Endometrial microvascular endothelial cells (primary cell): ENCODE results near the gene ARHGEF10L. TPM values are rescaled to one million over a fixed set of nuclear protein-coding genes. Genes with fewer than 3 reads are reported as not detected.

Source experiments
- in situ Hi-C: cut with HindIII; loops from 2 replicates; pipeline ENCODE4 v1.10.0; 2017; ENCODE audit warnings: low sequenced_read_pairs, low pct_unique_long_range_greater_than_20kb; ENCODE audit errors: inconsistent ontology term
- total RNA-seq: library from RNA; depleted of rRNA; stranded (reverse); fragments of >200 nt; gene quantifications from one replicate; pipeline ENCODE4 v1.2.3, GENCODE V29; 2015; ENCODE audit errors: inconsistent ontology term

The ARHGEF10L gene
- total RNA-seq, 1 donor from 2014 or later: 6.1 TPM

DNA sequence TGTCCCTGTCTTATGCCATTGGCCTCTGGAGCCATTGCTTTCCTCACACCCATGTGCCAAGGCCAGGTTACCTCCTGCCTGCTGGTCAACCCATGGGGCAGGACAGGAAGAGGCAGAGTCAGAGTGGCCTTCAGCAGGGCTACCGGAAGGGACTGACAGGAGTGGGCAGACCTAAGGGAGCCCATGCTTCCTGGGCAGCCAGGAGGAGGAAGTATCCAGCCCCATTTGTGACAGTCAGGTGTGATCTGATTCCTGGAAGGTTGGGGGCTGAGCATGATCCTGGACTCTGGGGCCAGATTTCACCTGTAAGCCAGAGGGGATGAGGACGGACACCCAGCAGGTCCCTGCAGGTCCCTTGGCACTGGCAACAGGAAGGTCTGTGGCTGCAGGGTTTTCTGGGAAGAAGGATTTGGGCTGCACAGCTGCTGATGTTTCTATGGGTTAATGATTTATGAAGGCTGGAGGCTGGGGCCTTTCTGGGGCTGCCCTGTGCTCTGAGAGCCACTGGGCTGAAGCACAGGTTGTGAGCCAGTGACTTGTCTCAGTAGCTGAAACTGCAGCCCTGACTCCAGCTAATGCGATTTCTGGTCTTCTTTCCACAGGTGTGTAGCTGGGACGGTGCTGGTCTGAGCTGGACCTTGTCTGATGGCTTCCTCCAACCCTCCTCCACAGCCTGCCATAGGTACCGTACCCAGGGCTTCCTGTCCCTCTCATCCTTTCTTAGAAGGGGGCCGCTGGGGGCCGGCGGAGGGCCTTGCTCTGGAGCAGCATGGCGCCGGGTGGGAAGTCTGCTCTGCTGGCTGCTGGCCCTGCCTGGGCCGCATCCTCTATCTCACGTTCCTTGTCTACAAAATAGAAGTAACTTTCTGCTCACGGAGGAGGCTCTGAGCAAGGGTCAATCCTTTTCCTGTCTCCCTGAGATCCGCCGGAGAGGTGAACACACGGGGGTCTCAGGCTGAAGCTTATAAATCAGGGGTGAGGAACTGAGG, 40.7 kb downstream of the ARHGEF10L start:
- in situ Hi-C loops: no loop called here

DNA sequence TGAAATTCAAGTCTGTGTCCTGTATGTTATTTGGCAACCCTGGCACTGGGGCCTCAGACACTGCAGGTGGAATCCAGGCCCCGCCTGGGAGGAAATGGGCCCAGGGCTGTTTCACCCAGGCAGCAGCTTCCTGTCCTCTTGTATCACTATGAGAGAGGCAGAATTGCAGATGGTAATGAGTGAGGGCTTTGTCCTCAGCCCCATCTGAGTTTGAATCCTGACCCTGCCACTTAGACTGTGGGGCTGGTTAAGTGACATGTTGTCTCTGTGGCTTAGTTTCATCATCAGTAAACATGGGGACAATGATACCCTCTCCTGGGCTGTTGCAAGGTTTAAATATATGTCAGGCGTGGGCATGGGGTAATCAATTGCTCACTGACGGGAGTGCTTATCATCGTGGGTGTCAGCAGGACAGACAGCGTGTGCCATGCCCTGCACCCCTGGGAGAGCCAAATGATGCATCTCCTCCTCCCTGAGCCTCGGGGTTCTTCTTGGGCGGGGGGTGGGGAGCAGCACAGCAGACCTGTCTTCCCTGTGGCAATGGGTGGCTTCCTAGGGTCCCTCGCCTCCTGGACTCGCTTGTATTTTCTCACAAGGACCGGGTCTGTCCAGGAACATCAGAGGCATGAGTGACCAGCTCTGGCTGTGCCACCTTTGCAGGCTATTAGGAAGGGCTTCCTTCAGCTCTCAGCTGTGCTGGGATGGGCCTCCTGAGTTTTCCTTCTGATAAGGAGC, 42.1 kb downstream of the ARHGEF10L start:
- in situ Hi-C loops: no loop called here

DNA sequence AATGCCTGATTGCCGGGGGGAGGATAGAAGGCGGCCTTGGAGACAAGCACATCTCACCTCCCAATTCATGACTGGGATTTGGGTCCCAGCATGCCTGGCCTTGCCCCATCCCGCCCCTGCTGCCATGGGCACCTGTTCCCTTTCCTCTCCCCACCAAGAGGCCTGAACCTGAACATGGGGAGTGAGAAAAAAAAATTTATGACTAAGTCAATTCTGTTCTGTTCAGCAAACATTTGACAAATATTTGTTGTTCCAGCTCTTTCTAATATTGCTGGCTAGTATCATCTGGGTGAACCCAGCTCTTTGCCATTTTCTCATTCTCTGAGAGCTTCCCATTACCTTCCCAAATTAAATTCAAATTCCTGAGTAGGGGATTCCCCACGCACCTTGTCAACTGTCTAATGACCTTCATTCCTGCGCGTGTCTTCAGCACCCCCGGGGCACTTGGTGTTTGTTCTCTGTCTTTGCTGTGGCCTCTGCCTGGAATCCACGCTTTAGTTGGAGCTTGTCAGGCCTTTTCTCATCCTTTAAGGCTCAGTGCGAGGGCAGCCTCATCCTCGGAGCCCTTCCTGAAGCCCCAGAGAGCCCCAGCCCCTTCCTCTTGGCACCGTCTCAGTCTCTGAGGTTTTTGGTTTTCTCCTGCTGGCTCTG, 42.8 kb downstream of the ARHGEF10L start:
- in situ Hi-C loops: no loop called here

DNA sequence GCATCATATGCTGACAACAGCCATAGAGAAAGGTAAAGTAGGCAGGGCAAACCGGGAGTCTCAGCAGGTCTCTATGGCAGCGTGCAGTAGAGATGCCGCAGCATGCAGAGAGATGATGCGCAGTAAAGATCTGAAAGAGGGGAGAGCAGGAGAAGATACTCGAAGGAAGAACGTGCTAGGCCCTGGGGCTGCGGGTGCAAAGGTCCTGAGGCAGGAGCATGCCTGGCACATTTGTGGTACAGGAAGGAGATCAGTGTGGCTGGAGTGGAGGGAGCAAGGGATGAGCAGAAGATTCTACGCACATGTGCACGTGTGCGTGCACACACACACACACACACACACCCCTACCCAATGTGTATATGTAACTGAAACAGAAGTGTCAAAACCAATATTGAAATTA, 45.0 kb downstream of the ARHGEF10L start:
- in situ Hi-C loops: no loop called here

- in situ Hi-C loops: no loop called here
Measured at GRCh38 chr1:17585266-17585987, 45.9 kb downstream of the ARHGEF10L start.

DNA sequence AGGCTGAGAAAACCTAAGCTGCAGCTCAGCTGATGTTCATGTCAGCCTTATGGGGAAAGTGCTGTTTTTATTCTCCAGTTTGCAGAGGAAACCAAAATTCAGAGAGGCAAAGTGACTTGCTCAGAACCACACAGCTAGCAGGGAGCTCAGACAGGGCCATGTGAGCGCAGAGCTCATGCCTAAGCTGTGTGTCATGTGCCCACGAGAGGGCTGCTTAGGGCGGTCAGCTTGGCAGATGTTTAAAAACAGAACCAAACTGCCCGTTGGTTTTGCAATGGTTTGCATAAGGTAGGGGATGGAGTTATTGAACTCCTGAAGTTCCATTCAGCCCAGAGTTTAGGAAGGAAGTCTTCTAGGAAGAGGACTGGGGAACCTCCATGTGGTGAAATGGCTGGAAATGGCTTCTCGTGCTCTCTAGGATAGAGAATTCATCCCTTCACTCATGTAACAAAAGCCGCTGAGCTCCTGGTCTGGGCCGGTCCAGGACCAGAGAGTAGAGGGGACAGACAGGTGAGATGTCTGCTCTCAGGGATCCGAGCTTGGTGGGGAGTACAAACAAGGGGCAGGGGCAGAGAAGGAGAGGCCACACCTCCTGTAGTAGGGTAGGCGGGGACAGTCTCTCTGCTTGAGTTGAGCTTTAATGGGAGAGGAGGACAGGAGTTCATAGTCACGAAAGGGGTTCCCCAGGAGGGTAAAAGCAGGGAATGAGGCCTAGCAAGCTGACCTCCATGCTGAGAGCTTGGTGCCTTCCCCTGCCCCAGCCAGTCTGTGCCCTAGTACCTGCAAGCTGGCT, 46.9 kb downstream of the ARHGEF10L start:
- in situ Hi-C loops: no loop called here

DNA sequence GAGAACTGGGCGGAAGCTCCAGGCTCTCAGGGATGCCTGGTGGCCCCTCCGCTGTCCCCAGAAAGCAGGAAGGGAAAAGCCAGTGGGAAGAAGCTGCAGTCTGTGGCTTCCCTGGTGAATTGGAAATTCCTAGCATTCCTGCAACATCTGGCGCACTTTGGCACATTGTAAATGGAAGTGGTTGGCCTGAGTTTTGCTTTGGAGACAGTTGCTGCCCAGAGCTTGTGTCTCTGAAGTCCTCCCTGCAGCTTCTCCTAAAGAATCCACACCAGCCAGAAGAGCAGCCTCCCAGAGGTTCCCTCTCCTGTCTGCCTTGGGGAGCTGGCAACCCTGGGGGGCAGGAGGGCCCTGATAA, 48.2 kb downstream of the ARHGEF10L start:
- in situ Hi-C loops: no loop called here

GRCh38 chr1:17588048-17588871, 48.8 kb downstream of the ARHGEF10L start:
- in situ Hi-C loops: no loop called here

- in situ Hi-C loops: no loop called here
Measured at GRCh38 chr1:17591814-17592430, 52.4 kb downstream of the ARHGEF10L start.

DNA sequence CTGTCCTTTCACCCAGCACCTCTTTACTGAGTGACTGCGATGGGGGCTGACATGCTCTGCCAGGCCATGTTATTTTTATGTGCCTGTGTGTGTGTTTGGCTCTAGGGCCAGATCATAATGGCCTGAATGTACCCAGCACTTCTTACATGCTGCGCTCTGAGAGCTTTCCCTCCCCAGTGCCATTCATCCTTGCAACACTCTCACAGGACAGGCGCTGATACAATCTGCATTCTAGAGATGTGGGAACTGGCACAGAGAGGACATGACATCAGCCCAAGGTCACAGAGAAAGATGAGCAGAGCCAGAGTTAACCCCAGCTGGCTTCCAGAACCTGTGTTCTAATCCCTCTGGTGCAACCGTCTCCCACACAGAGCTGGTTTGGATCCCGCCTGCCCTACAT, 54.5 kb downstream of the ARHGEF10L start:
- in situ Hi-C loops: no loop called here

DNA sequence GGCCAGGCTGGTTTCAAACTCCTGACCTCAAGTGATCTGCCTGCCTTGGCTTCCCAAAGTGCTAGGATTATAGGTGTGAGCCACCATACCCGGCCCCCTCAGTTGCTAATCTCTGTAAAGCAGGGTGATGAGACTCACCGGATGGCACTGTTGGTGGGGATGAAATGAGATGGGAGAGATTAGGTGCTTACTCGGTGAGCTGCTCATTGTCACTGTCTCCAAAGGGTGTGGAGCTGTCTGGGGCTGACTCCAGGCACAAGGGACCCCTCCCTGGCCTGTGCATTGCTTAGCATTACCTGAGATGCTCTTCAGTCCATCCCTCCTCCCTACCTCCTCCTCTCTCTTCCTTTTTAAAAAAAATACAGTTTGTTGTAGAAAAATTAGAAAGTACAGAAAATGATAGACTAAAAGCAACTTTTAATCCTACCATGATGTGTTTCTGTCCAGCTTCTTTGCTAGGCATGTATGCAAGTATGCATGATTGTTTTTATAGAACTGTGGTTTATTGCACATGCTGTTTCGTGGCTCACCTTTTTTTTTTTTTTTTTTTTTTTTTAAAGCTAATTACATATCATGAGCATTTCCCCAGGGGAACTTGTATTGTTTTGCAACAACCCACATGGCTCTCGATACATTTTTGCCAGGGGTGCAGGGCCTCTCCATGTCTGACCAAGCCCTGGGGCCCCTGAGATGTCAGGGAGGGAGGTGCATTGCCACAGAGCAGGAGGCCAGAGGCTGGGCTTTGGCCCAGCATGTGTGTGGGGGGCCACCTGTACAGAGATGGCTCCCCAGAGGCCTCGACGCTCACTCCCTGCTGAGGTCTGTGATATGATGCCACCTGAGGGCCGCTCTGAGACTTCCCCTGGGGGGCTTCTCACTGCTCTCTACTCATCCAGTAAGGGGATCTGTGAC, 55.4 kb downstream of the ARHGEF10L start:
- in situ Hi-C loops: no loop called here

- in situ Hi-C loops: no loop called here
Measured at GRCh38 chr1:17595602-17595925, 56.1 kb downstream of the ARHGEF10L start.

- in situ Hi-C loops: no loop called here
Measured at GRCh38 chr1:17596186-17596585, 56.7 kb downstream of the ARHGEF10L start.

DNA sequence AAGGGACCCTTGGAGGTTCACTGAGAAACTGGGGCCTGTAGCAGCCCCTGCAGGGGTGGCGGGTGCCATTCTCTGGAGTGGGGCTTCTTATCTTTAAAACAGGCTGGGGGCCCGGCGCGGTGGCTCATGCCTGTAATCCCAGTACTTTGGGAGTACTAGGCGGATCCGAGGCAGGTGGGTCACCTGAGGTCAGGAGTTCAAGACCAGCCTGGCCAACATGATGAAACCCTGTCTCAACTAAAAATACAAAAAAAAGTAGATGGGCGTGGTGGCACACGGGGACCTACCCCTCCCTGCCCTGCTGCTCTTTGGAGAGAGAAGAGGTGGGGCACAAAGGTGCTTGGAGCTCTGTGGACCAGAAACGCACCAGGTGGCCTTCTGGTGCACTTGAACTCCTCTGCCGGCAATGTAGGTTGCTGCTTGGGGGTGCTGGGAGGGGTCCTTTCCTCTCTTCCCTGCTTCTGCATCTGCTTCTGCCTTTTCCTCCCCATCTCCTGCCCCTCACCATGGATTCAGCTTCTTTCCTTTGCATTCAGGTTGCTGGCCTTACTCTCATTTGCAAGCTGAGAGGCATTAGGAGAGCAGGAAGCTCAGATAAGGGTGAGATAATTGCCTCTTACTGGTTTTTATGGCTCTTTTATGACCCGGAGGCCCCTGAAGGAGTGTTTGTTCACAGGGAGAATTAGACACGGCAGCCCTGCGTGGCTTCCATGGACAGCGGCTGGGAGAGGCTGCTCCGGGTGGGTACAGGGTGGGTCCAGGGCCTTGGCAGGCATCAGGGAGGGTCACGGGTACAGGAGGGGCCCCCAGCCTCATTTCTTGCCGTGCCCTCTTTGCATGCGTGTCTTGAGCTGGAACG, 57.4 kb downstream of the ARHGEF10L start:
- in situ Hi-C loops: no loop called here

DNA sequence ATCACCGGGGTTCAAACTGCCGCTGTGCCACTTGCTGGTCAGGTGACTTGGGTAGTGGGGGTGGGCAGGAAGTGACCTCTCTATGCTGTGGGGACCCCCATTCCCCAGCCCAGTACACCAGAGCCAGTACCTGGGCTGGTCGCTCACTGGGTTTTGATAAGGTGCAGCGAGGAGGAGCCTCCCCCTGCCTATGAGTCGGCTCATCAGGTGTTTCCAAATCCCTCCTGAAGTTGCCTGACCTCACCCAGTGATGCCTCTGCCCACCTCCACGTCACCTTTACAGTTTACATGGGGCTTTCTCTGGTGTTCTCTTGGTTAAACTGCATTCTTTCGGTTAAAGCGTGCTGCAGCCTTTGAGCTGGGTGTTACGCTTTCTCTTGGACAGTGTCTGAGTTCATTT, 58.2 kb downstream of the ARHGEF10L start:
- in situ Hi-C loops: no loop called here
